ENCODE results near the gene PHF8.

PHF8 gene

DNA sequence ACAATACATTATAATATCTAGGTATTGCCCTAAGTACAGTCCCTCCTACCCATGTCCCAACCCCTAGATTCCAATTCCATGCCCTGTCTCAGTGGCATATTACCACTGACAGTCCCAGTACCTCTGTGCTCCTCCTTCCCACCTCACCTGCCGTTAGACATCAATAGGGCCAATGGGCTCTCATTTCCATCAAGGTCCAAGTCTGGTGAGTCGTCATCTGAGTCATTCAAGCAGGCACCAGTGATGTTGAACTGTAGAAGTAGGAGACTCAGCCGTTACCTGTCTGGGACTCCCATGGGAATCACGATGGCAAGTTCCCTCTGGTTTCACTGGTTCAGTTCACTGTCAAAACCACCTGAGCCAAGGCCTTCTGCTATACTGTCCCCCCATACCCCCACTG lies 51.7 kb downstream of the PHF8 start:
- DNase-seq: no peak
- intact Hi-C loops (cut with DNase I; ENCODE audit: low total_unique reads): no loop called here
- TF ChIP-seq, protein P1, sequence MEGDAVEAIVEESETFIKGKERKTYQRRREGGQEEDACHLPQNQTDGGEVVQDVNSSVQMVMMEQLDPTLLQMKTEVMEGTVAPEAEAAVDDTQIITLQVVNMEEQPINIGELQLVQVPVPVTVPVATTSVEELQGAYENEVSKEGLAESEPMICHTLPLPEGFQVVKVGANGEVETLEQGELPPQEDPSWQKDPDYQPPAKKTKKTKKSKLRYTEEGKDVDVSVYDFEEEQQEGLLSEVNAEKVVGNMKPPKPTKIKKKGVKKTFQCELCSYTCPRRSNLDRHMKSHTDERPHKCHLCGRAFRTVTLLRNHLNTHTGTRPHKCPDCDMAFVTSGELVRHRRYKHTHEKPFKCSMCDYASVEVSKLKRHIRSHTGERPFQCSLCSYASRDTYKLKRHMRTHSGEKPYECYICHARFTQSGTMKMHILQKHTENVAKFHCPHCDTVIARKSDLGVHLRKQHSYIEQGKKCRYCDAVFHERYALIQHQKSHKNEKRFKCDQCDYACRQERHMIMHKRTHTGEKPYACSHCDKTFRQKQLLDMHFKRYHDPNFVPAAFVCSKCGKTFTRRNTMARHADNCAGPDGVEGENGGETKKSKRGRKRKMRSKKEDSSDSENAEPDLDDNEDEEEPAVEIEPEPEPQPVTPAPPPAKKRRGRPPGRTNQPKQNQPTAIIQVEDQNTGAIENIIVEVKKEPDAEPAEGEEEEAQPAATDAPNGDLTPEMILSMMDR (IDR thresholded peaks at IDR 0.05): no peak
- H3K27me3 ChIP-seq: no peaks in the 10 kb centered on the region
- no peaks in the 10 kb centered on the region for H3K9me3 ChIP-seq
- H3K4me1 ChIP-seq: no peaks in the 10 kb centered on the region
- no peak overlapping the region for H3K4me3 ChIP-seq
- no peak overlapping the region for H3K27ac ChIP-seq
- peaks cover 5 to 42% (median 30%) of the 10 kb centered on the region in 3 donors for H3K36me3 ChIP-seq

DNA sequence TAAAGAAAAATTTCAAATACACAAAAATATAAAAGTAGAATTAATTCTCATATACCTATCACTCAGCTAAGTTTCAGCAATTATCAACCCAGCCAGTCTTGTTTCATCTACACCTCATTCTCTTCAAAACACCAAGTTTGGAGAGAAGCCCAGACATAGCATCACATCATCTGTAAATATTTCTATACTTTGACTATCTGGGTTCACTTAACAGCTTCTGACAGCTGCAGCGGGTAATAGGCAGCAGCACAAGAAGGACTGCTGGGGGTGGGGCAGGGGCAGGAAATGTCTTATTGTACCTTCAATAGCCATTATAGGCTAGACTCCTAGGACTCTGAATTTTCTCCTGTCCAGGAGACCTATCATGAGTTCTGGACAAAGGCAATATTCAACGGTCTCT lies 54.1 kb downstream of the PHF8 start:
- no peak for DNase-seq
- no peaks in the 10 kb centered on the region for H3K4me1 ChIP-seq
- TF ChIP-seq, protein P1 (IDR thresholded peaks at IDR 0.05): no peak

DNA sequence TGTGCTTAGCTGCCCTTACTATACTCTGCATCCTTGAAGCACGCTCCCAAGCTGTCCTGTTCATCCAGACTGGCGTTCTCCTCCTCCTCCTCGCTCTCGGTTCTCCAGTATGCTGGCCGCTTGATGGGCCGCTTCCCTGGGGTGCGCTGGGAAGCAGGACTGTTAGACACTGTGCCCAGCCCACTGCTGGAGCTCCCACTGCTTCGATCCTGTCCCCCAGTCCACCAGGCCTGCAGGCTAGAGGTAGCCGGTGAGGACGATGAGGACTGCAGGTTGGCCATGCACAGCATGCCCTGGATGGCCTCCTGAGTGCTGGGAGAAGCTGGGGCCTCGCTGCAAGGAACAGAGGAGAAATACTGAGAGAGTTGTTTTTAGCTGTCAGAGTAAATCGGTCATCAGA lies 59.4 kb downstream of the PHF8 start:
- Histone ChIP-seq H3K36me3 (peaks cover 3 to 46% (median 35%) of the 10 kb centered on the region in 3 donors), H3K9me3 (no peaks in the 10 kb centered on the region), H3K27ac (no peak overlapping the region), H3K4me3 (no peak overlapping the region), H3K27me3 (no peaks in the 10 kb centered on the region), H3K4me1 (no peaks in the 10 kb centered on the region)
- TF ChIP-seq, protein P1 (IDR thresholded peaks at IDR 0.05): no peak
- no peak for DNase-seq
- intact Hi-C loops (cut with DNase I; ENCODE audit: low total_unique reads): no loop called here

More for the DNA sequence above, 54.1 kb downstream of the PHF8 start:
- Histone ChIP-seq H3K27ac (no peak overlapping the region), H3K9me3 (no peaks in the 10 kb centered on the region), H3K27me3 (no peaks in the 10 kb centered on the region), H3K4me3 (no peak overlapping the region), H3K36me3 (peaks cover 8 to 59% (median 44%) of the 10 kb centered on the region in 3 donors)
- intact Hi-C loops (cut with DNase I; ENCODE audit: low total_unique reads): no loop called here

DNA sequence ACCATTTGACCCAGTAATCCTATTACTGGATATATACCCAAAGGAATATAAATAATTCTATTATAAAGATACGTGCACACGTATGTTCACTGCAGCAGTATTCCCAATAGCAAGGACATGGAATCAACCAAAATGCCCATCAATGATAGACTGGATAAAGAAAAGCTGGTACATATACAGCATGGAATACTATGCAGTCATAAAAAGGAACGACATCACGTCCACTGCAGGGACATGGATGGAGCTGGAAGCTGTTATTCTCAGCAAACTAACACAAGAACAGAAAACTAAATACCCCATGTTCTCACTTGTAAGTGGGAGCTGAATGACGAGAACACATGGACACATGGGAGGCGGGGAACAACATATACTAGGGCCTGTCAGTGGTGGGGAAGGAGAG lies 69.7 kb downstream of the PHF8 start:
- Histone ChIP-seq H3K4me1 (no peaks in the 10 kb centered on the region), H3K36me3 (peaks cover 7 to 25% (median 18%) of the 10 kb centered on the region in 3 donors), H3K4me3 (no peak overlapping the region), H3K9me3 (peaks cover 0 to 7% (median 0%) of the 10 kb centered on the region in 3 donors), H3K27ac (no peak overlapping the region), H3K27me3 (no peaks in the 10 kb centered on the region)
- TF ChIP-seq, protein P1 (IDR thresholded peaks at IDR 0.05): no peak
- intact Hi-C loops (cut with DNase I; ENCODE audit: low total_unique reads): no loop called here
- no peak for DNase-seq

DNA sequence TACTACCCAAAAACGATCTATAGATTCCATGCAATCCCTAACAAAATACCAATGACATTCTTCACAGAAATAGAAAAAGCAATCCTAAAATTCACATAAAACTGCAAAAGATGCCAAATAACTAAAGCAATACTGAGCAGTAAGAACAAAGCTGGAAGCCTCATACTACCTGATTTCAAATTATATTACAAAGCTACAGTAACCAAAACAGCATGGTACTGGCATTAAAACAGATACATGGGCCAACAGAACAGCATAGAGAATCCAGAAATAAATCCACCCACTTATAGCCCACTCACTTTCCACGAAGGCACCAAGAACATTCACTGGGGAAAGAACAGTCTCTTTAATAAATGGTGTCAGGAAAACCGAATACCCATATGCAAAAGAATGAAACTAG lies 74.7 kb downstream of the PHF8 start:
- TF ChIP-seq, protein P1 (IDR thresholded peaks at IDR 0.05): no peak

More for the DNA sequence above, 74.7 kb downstream of the PHF8 start:
- intact Hi-C loops (cut with DNase I; ENCODE audit: low total_unique reads): no loop called here
- Histone ChIP-seq H3K4me1 (no peaks in the 10 kb centered on the region), H3K9me3 (peaks cover 0 to 11% (median 0%) of the 10 kb centered on the region in 3 donors), H3K36me3 (peaks cover 4 to 15% (median 8%) of the 10 kb centered on the region in 3 donors), H3K4me3 (no peak overlapping the region), H3K27me3 (no peaks in the 10 kb centered on the region), H3K27ac (no peak overlapping the region)
- DNase-seq: no peak

Measured in tibial artery (tissue), 4 donors.